Inflammatory macrophage treated with lipopolysaccharide for 1 hour (primary cell): ENCODE measurements around the gene SYT7.

ENCODE experiments used
- DNase-seq, 2 donors: peaks; one replicate each; pipeline ENCODE4 v3.0.0-alpha.2; 2020 to 2022

The SYT7 gene

GRCh38 chr11:61609000-61609979 lies 28.4 kb upstream of the SYT7 start:
- no peak for DNase-seq

DNA sequence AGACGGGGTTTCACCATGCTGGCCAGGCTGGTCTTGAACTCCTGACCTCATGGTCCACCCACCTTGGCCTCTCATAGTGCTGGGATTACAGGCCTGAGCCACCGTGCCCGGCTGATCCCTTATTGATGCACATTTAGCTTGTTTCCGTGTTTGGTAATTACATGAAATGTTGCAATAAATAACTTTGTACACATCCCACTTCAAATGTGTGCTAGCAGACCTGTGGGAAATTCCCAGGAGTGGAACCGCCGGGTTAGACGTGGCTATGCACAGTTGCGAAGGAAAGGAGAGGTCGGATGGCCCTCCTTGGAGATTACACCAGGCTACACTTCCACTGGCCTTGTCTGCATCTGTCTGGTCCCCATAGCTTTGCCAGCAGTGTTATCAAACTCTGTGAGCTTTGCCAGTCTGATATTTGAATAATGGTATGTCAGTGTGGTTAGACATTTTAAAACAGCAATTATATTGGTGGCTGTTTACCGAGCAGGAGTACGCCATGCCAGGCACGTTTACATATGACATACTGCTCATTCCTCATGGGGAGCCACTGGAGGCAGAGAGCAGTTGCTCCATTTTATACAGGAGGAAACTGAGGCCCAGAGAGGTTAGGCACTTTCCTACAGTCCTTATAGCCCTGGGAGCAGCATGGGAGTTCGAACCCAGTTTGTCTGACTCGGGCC lies 27.2 kb upstream of the SYT7 start:
- DNase-seq = no peak

DNA sequence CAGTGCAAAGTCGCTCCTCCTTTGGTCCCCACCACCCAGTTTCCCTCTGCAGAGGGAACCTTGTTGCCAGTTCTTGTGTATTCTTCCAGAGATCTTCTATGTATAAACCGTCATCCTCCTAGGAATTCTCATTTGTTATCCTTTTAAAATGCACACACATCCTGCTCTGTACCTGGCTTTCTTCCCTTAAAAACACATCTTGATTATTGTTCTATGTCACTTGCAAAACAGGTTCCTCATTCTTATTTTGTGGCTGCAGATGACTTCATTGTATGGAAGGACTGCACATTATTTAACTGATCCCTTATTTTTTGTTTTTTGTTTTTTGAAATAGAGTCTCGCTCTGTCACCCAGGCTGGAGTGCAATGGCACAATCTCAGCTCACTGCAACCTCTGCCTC lies 26.6 kb upstream of the SYT7 start:
- DNase-seq = no peak

GRCh38 chr11:61603667-61604066 lies 22.8 kb upstream of the SYT7 start:
- no peak for DNase-seq

GRCh38 chr11:61602775-61603569 lies 22.1 kb upstream of the SYT7 start:
- no peak for DNase-seq

- no peak for DNase-seq
Measured at GRCh38 chr11:61601512-61601911, 20.6 kb upstream of the SYT7 start.

DNA sequence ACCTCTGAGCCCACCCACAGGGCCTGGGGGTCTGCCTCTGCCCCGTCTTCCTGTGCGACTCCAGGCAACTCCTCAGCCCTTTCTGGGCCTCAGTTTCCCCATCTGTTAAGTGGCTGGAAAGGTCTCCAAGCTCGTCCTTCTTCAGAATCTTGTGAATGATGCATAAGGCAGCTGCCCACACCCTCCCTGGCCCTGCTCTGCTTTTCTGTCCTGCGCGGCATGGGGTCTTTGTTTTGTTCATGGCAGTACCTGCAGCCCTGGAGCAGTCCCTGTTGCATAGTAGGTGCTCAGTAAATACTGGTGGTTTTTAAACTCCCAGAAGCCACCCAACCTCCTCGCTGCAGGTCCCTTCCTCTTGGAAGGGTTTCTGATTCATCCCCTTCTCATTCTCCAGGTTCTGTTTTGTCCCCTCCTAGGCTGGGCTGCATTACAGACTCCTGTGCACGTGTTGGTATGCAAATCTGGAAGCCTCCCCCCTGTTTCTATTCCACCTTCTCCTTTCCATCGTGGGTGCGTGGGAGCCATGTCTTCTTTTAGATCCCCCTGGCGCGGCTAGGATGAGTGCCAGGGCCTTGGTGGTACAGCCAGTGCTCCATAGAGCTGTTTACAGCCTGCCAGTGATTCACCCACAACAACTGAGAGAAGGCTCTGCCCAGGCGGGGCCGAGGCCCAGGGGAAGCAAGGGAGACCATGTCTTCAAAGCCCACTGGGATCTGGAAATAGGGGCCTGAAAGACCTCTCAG lies 19.3 kb upstream of the SYT7 start:
- DNase-seq = no peak

DNA sequence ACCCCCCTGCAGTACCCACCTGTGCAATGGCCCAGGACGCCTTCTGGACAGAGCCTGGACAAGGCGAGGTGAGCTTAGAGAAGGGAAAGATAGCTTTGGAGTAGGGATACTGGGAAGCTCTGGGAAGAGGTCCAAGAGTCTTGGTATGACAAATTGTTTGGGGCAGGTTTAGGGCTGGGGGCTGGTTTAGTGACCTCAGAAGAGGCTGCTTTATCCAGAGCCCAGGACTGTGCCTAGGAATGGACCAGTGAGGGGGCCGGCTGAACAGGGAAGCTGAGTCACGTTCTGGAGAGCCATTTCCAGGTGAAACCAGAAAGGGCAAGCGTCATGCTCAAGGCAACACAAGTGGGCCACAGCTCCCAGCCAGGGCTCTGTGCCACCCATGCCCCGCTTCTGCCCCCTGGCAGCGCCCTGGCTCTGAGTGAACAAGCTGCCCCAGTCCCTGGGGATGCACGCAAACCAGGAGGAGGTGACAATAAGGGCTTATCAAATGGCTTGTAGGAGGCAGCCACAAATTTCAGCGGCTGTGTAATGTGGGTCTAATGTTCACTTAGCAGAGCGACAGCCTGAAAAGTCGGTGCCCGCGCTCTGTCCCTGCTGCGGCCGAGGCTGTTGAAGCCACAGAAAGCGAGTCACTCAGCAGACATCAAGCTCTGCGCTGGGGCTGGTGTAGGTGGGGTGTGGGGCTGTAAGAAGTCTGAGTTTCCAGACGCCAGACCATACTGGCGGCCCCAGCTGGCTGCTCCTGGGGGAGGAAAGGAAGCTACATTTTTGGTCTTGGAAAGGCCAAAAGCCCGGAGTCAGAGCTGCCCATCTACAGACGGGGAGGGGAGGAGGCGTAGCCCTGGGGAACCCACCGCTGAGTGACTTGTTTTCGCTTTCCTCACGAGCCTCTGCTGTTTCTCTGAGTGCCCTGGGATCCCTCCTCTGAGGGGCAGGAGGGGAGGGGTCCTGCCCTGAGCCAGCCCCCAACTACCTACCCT lies 18.3 kb upstream of the SYT7 start:
- no peak for DNase-seq

- no peak for DNase-seq
Measured at GRCh38 chr11:61598374-61598773, 17.5 kb upstream of the SYT7 start.

DNA sequence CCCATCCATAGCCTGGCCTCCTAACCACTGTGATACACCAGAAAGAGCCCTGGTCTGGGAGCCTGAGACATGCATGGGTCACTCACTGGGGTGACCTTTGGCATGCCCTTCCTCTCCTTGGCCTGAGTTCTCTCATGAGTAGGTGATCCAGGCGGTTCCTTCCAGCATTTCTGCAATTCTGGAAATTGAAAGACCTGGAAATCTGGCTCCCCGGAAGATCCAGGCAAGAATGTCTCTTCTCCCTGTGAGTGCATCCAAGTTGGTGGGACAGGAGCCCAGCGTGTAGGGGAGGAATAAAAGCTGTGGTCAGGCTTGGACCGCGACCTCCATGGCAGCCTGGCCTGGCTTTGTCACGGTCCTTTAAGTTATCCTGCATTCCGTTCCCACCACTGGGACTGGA lies 16.1 kb upstream of the SYT7 start:
- DNase-seq = no peak

- no peak for DNase-seq
Measured at GRCh38 chr11:61596542-61596941, 15.7 kb upstream of the SYT7 start.

DNA sequence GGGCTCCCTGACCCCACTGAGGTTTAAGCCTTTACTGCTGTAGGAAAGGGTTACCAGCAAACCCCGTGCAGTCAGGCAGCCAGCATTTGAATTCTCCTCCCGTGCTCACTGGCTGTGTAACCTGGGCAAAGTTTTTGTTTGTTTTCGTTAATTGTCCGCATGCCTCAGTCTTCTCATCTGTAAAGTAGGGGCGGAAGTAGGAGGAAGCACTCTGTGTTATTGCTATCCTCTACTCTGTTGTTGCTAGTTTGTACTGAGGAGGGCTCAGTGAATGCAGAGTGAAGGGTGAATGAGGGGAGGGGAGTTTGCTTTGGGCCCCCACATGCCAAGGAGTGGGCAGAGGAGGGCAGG lies 14.0 kb upstream of the SYT7 start:
- no peak for DNase-seq

DNA sequence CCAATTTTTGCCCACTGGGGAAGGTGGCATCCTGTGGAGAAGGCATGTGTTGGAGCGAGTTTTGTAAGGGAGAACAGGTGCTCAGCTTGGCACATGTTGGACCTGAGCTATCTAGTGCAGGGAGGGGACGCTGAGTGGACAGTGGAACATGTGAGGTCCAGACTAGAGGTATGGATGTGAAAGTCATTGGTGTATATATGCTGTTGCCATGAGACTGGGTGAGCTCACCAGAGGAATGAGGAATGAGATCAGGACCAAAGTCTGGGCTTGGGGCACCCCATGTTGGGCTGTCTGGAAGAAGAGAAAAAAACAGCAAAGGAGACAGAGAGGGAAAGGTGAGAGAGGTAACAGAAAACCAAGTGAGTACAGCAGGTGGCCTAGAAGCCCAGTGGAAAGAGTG lies 12.3 kb upstream of the SYT7 start:
- DNase-seq = no peak

DNA sequence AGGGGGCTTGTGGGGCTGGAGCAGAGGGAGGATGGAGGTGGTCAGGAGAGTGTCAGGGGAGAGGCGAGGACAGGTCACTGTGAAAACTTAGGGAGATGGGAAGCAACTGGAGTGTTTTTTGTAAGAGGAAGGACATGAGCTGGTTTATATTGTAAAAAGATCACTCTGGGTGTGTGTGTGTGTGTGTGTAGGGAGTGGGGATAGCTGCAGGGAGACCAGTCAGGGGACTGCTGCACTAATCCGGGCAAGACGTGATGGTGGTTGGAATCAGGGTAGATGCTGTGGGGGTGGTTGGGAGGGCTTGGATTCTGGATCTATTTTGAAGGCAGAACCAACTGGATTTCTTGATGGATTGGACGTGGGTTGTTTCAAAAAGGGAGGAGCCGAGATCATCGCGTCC lies 11.3 kb upstream of the SYT7 start:
- no peak for DNase-seq

GRCh38 chr11:61589961-61590360 lies 9.1 kb upstream of the SYT7 start:
- DNase-seq = no peak

DNA sequence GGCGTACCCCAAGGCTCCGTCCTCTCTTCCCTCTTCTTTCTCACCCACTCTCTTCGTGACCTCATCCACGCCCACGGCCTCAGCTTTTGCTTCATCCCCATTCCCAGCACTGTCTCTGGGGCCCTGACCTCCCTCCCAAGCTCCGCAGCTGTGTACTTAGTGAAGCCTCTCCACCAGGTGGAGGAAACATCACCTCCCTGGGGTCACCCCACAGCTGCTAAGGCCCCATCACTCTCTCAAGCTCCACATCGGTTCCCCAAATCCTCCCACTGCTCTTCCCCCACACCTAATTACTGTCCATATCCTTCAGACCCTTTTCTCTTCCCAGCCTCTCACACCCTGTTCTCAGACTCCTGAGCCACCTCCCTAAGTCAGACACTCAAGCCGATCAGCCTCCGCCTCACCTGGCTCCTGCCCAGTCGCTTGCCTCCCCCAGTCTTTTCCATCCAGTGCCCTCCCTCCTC lies 7.9 kb upstream of the SYT7 start:
- peak; percentile 66 to 92 for DNase-seq

DNA sequence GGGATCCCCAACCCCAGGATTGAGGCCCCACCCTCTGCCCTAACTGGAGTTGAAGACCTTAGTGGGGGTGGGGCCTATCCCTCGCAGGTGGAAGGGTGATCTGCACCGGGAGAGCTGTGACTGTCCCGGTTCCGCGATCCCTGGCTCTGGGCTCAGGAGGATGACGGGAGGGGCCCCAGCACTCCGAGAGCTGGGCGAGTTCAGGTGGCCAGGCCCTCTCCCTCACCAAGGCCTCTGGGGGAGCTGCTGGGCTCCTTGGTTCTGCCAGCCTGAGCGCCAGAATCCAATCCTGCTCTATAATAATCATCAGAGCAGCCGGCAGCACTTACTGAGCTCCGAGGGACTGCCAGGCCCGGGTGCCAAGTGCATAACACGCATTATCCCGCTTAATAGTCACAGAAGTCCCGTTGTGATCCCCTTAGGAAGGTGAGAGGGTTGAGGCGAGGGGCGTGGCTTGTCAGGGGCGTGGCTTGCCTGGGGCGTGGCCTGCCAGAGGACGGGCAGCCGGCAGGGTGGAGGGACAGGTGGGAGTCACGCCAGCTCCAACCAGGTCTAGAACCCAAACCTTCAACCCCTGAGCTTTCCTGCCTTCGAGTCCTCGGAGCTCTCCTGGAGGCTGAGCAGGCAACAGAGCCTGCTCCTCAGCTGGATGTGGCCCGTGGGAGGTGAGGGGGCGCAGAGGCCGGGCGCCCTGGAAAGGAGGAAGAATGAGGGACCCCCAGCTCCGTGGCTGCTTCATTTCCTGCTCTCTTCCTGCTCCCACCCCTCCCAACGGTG lies 7.3 kb upstream of the SYT7 start:
- DNase-seq = peak in 1 of 2 donors; percentile 12

DNA sequence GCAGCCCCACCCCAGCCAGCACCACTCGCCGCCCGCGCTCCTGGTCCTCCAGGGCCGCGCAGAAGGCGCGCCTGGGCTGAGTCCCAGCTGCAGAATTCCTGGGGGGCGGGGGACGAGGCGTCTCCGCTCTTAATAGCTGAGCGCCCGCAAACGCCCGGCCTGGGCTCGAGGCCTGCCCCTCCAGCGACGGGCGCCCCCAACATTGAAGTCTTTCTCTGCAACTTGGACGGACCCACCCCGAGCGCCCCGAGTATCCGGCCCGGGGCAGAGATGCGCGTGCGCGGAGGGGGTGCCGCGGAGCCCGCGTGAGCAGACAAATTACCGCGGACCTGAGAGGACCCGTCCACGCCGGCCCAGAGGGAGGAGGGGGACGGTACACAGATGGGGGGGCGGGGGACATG lies 6.7 kb upstream of the SYT7 start:
- no peak for DNase-seq

GRCh38 chr11:61586792-61587430 lies 6.0 kb upstream of the SYT7 start:
- no peak for DNase-seq

DNA sequence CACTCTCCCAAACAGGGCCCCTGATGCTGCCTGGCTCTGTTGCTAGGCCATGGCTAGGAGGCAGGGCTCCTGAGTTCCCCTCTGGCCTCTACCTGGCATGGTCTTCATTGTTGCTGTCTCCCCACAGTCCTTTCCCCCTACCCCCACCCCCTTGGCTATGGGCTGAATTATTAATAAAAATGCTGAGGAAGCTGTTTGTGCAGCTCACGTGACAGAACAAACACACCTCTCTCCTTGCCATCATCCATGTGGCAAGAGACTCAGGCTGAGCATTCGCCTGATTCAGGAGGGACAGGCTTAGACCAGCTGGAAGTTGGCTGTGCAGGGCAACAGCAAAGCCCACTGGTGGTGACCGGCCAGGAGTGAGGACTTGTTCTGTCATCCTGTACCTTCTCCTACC lies 4.2 kb upstream of the SYT7 start:
- DNase-seq = no peak
